Stimulated activated CD8-positive, alpha-beta memory T cell treated with anti-CD3 and anti-CD28 coated beads, Interleukin-7, amount 100 ng/mL, for 48 hours (primary cell): ENCODE measurements around the gene ADI1.
"Not testable (repeated sequence)": the region's sequence is repeated elsewhere in the genome, so short reads cannot be mapped to it uniquely, and the experiment has no call there.

Experiments
- DNase-seq, 2 donors: peaks; one replicate each; pipeline ENCODE4 v3.0.0-alpha.2; 2020; ENCODE audit warnings: low read depth in 1 of 2; ENCODE audit errors: extremely low read depth in 1 of 2

Gene ADI1

DNA sequence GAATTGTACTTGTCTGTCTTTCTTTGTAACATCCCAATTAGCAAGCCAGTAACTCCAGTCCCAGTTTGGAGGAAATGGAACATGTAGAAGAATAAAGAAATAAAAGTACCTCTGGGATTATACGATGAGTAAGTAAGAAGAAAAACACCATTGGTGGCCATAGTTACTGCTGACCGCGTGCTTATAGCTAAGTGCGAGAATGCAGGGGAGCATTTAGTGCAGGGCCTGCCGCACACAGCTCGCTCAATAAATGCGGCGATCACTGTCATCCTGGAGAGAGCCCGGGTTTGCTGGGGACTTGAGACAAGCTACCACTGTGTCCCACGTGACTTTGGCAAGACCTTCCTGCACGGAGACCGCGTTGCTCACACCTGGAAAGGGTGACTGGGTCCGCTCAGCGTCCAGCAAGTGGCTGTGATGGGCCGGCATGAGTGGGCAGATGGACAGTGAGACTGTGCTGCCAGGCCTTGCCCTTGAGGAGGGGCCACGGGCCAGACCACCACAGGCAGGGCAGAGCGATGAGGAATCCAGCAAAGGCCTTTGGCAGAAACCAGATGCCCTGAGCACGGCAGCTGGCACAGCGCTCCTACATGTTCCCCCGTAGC is 54.8 kb downstream of the ADI1 start:
- no peak for DNase-seq

- no peak for DNase-seq
These were observed 55.4 kb downstream of the ADI1 start for GRCh38 chr2:3463944-3464343.

GRCh38 chr2:3463186-3463835 is 56.0 kb downstream of the ADI1 start:
- no peak for DNase-seq

DNA sequence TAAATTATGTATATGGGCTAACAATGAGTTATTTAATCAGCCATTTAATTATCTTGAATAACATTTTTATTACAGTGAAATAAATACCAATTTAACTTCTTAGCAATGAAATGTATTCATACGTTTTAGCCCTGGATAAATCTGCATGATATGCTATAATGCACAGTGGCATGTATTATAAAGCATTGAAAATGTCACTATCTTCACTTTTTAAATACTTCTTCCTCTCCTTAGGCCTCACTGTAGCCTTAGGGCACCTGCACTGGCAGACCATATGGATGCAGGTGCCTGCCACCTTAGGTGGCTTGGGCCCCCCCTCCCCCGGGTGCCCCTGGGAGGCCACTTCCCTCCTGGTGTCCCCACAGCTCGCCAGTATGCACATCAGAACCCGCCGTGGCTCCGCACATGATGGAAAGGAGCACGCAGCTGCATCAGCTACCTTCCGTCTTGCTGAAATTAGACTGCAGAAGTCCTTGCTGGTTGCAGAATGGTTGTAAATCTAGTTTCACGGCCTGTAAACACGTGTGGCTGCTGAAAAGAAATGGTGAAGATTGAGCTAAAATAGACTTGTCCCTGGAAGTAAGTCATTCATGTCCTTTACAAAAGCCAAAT is 56.7 kb downstream of the ADI1 start:
- DNase-seq: no peak

- DNase-seq: no peak
These were observed 57.4 kb downstream of the ADI1 start for GRCh38 chr2:3461801-3462492.

DNA sequence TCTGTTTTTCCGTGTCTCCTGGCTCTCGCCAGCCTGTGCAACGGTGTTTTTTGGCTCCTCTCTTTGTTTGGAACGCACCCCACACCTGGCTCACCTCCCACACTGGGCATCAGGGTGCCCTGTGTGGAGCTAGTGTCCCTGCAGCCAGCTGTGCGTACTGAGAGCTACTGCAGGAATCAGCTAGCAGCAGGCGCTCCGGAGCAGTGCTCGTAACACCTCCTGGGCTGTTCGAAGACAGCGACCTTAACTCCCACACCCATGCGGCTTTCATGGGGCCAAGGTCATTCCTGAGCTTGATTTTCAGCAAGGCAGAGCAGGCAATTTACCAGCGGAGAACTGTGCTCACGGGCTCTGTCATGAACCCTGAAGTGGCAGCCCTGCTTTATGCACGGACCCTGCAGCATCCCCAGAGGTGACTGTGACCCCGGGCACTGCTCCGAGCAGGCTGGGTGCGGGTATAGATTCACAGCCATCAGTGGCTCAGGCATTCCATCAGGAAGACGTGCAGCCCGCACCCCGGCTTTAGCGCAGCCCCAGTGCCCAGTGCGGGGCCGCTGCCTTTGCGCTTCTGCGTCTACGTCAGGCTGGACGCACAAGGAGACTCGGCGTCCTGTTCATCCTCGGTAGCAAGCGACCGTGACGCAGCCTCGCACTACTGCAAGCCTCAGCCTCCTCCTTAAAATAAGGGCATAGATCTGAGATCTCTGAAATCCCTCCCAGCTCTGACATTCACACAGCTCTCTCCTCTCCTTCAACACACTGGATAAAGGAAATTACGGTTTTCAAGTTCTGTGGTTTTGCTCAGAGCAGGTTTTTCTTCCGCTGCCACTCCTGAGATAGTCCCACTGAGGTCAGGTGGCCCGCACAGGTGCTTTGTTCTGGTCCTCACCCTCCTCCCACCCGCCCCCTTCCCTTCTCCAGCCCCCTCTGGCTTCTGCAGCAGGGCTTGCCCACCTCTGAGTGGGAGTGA is 58.2 kb downstream of the ADI1 start:
- no peak for DNase-seq

- DNase-seq: no peak
These were observed 59.2 kb downstream of the ADI1 start for GRCh38 chr2:3460156-3460555.

GRCh38 chr2:3459185-3460015 is 59.9 kb downstream of the ADI1 start:
- DNase-seq: no peak

GRCh38 chr2:3458396-3459184 is 60.7 kb downstream of the ADI1 start:
- DNase-seq: no peak

- no peak for DNase-seq
These were observed 61.6 kb downstream of the ADI1 start for GRCh38 chr2:3457524-3458395.

- DNase-seq: no peak
These were observed 63.2 kb downstream of the ADI1 start for GRCh38 chr2:3456125-3456524.

GRCh38 chr2:3454802-3455201 is 64.5 kb downstream of the ADI1 start:
- no peak for DNase-seq

GRCh38 chr2:3454005-3454404 is 65.3 kb downstream of the ADI1 start:
- not testable (repeated sequence) for DNase-seq

GRCh38 chr2:3453190-3453999 is 65.9 kb downstream of the ADI1 start:
- DNase-seq: no peak

DNA sequence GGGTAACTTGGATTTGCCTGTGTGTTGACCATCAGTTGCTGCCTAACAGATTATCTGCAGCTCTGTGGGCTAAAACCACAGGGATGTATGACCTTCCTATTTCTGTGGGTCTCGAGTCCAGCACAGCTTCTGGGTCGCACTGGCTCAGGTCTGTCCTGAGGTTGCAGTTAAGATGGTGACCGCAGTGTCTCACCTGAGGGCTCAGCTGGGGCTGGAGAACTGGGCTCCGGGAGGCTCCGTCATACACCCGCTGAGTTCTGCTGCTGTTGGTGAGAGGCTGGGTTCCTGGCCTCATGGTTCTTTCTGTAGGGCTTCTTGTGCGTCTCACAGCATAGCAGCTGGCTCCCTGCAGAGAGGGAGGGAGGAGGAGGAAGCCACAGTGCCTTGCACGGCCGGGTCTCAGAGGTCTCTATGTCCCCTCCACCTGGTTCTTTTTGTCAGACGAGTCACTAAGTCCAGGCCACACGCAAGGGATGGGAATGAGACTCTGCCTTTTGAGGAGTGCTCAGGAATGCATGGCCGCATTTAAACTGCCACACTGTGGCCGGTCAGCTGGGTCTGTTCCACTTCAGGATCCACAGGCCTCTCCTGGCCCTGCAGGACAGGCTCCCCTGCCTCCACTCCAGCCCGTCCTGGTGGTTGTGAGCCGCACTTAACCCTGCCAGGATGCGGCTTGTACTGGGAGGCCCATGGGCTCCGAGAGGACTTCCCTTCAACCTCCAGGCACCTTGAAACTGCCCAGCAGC is 67.2 kb downstream of the ADI1 start:
- DNase-seq: no peak

- no peak for DNase-seq
These were observed 68.2 kb downstream of the ADI1 start for GRCh38 chr2:3451169-3451568.
